Erythroblast (primary cell): ENCODE measurements around the gene INTS7.
"Not testable (repeated sequence)": the region's sequence is repeated elsewhere in the genome, so short reads cannot be mapped to it uniquely, and the experiment has no call there.

Experiments
- DNase-seq, 2 experiments: peaks; one replicate each; lab custom pipeline; 2025; lab: John Stamatoyannopoulos, UW
- GATA1 ChIP-seq: IDR thresholded peaks from 2 replicates; pipeline ENCODE4 v1.6.1; 2011; ENCODE audit warnings: low read depth, mild to moderate bottlenecking, control low read depth, low read length, moderate library complexity
- POLR2A ChIP-seq: IDR thresholded peaks from 2 replicates; pipeline ENCODE4 v1.6.1; 2011; ENCODE audit warnings: mild to moderate bottlenecking, low read length

The INTS7 gene

GRCh38 chr1:211944733-211945500, 90.4 kb downstream of the INTS7 start:
- TF ChIP-seq GATA1, result no peak
- TF ChIP-seq POLR2A, result no peak
- no peak for DNase-seq

- no peak for TF ChIP-seq GATA1
- TF ChIP-seq POLR2A, result no peak
- DNase-seq, result no peak
These were observed 92.8 kb downstream of the INTS7 start for GRCh38 chr1:211942583-211942982.

GRCh38 chr1:211939876-211940468, 95.4 kb downstream of the INTS7 start:
- no peak for TF ChIP-seq POLR2A
- no peak for TF ChIP-seq GATA1

GRCh38 chr1:211938561-211938997, 96.8 kb downstream of the INTS7 start:
- DNase-seq, result peak; percentile 76 to 82
- TF ChIP-seq GATA1, result no peak
- peak; percentile 34 for TF ChIP-seq POLR2A

More at GRCh38 chr1:211939876-211940468, 95.4 kb downstream of the INTS7 start:
- no peak for DNase-seq

- not testable (repeated sequence) for DNase-seq
These were observed 97.9 kb downstream of the INTS7 start for GRCh38 chr1:211937422-211937821.

- no peak for DNase-seq
- TF ChIP-seq POLR2A (no peak), GATA1 (no peak)
These were observed 99.8 kb downstream of the INTS7 start for GRCh38 chr1:211935448-211935970.

GRCh38 chr1:211933946-211934714, 101.2 kb downstream of the INTS7 start:
- TF ChIP-seq POLR2A (no peak), GATA1 (no peak)
- no peak for DNase-seq

- TF ChIP-seq POLR2A (no peak), GATA1 (no peak)
- DNase-seq, result no peak
These were observed 102.5 kb downstream of the INTS7 start for GRCh38 chr1:211932933-211933254.

GRCh38 chr1:211932231-211932932, 103.0 kb downstream of the INTS7 start:
- no peak for DNase-seq
- TF ChIP-seq GATA1 (no peak), POLR2A (no peak)

- DNase-seq, result peak in 1 of 2 experiments; percentile 30
- TF ChIP-seq GATA1 (no peak), POLR2A (no peak)
These were observed 105.7 kb downstream of the INTS7 start for GRCh38 chr1:211929683-211930082.

- no peak for TF ChIP-seq GATA1
- TF ChIP-seq POLR2A, result no peak
- DNase-seq, result peak; percentile 80 to 86
These were observed 106.2 kb downstream of the INTS7 start for GRCh38 chr1:211928993-211929637.

- TF ChIP-seq POLR2A (no peak), GATA1 (no peak)
- peak; percentile 92 to 95 for DNase-seq
These were observed 107.0 kb downstream of the INTS7 start for GRCh38 chr1:211928290-211928801.

GRCh38 chr1:211925016-211925415, 110.3 kb downstream of the INTS7 start:
- peak in 1 of 2 experiments; percentile 11 for DNase-seq

More at GRCh38 chr1:211925016-211925415, 110.3 kb downstream of the INTS7 start:
- TF ChIP-seq GATA1, result no peak
- no peak for TF ChIP-seq POLR2A
